Measurements from ENCODE around the gene GRAMD1A.

DNA sequence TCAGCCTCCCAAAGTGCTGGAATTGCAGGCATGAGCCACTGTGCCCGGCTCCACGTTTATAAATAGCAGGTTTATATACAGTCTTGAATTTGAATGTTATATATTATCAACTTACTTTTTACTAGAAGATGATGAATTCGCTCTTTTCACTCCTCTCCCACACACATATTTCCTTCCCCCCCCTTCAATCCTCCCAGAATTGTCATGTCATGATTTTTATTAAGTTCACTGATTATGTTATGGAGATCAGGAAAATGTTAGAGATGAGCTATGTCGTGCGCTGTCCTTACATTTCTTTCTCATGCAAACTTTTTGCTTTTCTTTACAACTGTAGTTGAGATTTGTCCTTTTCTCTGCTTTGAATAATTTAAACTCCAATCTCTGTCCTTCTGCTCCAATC, 17.8 kb upstream of the GRAMD1A start:
- TF ChIP-seq, protein P1, sequence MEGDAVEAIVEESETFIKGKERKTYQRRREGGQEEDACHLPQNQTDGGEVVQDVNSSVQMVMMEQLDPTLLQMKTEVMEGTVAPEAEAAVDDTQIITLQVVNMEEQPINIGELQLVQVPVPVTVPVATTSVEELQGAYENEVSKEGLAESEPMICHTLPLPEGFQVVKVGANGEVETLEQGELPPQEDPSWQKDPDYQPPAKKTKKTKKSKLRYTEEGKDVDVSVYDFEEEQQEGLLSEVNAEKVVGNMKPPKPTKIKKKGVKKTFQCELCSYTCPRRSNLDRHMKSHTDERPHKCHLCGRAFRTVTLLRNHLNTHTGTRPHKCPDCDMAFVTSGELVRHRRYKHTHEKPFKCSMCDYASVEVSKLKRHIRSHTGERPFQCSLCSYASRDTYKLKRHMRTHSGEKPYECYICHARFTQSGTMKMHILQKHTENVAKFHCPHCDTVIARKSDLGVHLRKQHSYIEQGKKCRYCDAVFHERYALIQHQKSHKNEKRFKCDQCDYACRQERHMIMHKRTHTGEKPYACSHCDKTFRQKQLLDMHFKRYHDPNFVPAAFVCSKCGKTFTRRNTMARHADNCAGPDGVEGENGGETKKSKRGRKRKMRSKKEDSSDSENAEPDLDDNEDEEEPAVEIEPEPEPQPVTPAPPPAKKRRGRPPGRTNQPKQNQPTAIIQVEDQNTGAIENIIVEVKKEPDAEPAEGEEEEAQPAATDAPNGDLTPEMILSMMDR (conservative IDR thresholded peaks at IDR 0.05; ENCODE audit: low read length): no peak
- TF ChIP-seq EZH2phosphoT487 (IDR thresholded peaks at IDR 0.05; ENCODE audit: borderline replicate concordance): no peak
